GM19351 (cell line): ENCODE data around the gene NKD1.

ENCODE experiments used
- ATAC-seq: cut with Tn5 transposase; IDR thresholded peaks from one replicate; pipeline ENCODE4 v1.9.1; 2021; ENCODE audit warnings: mild to moderate bottlenecking, moderate library complexity; ENCODE audit not compliant: unreplicated experiment

The NKD1 gene

DNA sequence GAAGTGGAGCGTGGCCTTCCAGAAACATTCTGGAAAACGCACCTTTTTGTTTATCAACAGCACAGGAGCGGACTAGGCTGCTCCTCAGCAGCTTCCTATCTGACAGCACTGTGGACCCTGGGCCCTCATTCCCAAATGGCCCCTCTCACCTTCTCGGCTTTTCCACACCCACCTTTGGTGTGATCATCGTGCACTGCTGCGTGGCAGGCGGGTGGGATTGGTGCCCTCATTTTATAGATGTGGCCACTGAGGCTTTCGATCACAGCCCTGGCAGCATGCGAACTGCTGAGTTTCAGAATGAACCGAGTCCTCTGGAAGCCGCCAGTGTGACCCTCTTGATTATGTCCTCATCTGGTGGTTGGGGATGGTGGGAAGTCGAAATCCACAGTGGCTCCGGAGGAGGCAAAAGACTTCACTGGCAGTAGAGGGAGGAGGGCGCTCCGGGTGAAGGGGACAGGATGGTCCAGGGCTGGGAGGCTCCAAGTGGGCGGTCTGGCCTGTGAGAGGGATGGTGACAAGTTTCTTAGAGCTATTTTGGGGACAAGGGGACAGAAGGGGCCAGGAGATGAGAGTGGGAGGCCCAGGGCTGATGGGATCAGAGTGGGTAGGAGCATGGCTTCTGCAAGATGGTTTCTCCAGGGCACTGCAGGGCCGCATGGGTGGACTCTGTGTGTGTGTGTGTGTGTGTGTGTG, 49.5 kb downstream of the NKD1 start:
- ATAC-seq = no peak

DNA sequence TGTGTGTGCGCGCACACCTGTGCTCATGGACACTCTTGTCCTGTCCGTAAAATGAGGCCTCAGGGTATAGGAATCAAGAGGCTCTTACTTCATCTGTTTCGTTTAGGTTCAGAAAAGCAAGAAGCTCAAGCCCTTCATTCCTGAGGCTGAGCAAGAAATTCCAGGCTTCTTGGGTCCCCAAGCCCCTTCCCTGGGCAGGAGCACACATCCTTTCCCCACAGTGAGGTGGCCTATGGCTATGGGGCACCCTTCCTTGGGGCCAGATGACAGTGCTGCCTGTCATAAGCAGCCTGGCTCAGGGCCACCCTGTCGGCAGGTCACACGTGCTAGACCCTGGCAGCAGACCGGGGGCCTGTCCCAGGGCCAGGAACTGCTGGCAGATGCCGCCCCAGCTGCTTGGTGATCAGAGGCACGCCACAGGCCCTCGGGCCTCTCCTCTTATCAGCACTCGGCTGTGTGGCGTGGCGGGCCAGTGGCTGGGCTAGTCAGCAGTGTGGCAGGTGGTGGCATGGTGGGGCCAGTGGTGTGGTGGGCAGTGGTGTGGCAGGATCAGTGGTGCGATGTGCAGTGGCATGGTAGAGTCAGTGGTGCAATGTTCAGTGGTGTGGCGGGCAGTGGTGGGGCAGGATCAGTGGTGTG, 50.2 kb downstream of the NKD1 start:
- no peak for ATAC-seq

DNA sequence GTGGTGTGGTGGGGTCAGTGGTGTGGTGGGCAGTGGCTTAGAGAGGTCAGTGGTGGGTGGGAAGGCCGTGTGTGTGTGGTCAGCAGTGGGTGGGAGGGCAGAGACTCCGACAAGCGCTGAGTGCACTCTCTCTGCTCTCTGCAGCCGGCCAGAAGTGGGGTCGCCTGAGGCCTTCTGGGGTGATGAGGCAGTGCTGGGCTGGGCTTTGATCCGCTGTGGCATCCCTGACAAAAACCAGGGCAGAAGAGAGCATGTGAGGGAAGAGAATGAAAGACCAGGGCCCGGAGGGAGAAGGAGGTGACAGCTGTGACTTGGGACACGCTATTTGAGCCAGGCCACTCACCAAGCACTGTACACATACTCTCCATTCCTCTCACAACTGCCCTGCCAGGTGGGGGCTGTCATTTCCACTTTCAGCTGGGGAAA, 50.8 kb downstream of the NKD1 start:
- ATAC-seq = no peak

DNA sequence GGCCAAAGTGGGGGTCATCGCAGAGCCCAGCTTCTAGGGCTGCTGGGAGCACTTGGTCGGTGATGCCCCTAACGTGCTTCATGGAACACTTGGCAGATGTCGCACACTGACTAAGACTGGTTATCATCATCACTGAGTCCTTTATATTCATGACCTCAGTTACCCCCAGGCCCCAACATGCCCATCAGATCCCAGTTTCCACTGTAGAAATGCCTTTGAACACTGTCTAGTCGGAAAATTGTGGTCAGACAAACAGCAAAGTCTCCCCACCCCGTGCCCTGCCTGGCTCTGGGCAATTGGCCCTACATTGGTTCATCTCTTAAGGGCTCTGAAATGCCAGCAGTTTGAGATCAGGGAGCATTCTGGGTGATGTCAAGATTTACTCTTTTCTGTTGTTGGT, 51.3 kb downstream of the NKD1 start:
- no peak for ATAC-seq

DNA sequence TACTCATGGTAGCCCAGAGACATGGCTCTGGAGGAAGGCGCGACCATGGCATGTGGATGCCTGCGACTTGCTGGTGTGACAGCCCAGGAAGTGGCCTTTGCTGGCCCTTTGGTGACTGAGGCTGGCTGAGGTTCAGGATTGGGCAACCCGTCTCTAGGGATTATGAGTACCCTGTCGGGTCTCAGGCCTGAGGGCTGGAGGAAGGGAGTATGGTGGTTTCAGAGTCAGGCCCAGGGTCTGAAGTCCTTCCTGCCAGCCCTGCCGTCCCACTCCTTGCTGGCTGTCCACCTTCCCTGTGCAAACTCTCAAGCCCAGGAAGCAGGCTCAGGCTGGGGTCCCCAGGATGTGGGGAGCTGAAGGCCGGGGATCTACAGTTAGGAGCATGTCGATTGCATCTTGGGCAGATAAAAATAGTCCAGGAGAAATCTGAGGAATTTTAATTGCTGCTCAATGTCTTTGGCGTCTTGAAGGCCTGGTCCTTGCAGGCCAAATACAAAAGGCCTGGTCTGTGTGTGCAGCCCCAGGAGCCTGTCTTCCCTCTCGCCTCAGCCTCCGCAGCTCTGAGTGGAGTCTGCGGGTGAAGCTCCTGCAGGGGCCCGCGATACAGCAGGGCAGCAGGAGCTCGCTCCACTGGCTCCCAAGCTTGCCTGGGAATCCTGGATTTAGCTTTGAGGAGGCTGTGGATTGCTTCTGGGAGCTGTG, 52.5 kb downstream of the NKD1 start:
- no peak for ATAC-seq

DNA sequence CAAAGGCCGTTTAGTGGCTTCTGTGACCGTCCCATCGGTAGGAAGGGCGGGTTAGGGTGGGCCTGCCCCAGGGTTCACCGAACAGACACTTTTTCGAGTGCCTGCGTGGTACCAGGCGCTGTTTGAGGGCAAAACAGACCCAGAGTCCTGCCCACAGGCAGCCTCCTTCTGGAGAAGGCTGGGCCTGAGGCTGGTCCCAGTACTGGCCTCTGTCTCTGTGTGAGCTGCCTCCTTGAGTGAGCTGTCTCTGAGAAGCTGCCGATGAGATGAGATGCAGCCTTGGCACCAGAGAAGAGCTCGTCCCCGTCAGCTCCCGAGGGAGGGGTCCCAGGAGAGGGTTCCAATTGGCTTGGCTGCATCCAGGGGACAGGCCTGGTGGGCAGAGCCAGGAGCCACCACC, 53.1 kb downstream of the NKD1 start:
- ATAC-seq = no peak

DNA sequence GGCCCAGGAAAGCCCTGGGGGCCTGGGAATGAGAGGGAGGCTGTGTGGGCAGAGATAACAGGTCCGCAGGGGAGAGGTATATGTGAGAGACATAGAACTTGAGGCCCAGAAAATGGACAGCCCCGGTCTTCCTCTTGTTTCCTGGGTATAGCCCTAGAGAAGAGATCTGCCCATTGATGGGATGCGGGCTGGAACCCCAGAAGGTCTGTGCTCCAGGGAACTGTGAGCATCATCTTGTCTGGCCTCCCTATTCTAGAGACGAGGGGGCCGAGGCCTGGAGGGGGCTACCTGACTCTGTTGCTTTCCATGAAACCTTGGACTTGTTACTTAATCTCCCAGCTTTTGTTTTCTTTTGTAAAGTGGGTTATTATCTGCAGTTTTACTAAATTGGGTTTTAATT, 53.9 kb downstream of the NKD1 start:
- ATAC-seq = no peak

DNA sequence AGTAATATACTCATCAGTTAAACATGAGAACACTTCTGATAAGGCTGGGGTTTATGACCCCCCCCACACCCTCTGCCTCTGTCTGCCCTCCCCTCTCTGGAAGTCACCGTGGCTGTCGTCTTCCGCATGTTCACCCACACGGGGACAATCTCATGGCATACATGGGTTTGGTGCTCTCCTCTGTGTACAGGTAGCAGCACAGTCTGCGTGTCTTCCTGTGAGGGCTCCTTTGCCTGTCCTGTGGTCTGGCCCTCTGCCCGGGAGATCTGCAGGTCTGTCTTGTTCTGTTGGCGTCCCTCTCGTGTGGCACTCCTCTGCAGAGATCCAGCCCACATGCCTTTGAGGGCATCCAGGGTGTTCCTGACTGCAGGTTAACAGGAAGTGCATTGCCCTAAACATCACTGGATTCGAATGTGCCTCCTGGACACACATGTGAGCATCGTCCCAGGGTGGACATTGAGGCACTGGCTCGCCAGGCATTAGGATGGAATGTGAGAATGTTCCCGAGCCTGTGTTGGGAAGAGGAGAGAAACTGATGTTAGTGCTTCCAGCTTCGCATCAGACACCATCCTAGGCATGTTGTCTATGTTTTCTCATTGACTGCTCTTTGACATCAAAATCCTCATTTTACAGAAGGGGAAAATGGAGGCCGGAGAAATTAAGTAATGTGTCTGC, 54.5 kb downstream of the NKD1 start:
- ATAC-seq = no peak

DNA sequence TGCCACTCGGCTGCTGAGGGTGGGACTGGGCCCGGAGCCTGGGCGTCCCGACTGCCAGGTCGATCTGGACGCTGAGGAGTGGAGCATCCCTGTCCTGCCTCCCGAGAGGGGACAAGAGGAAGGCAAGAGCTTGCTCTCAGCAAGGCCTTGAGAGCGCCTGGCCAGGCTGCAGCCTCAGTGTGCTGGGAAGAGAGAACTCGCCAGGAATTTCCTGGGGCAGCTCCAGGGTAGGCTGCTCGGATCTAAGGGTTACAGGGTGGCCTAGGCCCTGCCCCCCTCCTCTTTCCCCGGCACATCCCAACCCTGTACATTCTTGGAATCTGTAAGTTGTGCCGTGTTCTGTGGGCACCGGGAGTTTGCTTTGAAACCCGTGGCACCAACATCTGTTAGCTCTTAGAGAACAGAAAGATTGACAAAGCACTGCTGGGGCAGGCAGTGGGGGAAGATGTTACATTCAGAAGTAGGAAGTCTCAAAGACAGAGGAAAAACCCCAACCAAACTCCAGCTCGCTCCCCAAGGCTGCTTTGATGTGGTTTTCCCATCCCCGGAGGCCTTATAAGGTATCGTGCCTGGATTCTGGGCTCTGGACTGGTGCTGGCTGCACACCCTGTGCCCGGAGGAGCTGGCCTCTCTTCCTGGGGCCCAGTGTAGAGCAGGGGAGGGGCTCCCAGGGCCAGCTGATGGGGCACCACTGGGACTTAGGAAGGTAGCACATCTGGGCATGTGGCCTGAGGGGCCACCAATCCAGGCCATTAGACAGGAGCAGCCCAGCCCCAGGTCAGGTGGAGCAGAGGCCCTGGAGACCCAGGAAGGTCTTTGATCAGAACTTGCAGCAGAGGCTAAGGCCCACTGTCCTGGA, 55.2 kb downstream of the NKD1 start:
- no peak for ATAC-seq

DNA sequence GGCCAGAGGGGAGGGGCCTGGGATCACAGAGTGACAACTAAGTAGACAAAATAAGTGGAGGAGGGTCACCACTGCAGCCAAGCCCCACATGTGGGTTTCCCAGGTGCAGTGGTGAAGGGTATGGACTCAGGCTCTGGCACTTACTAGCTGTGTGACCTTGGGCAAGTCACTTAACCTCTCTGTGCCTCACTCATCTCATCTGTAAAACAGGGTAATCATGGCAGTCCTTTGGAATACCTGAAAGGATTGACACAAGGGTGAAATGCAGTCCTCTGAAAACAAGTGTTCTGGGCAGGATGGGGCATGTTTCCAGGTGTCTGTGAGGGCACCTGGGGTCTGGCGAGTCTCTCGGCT, 55.8 kb downstream of the NKD1 start:
- ATAC-seq = no peak

DNA sequence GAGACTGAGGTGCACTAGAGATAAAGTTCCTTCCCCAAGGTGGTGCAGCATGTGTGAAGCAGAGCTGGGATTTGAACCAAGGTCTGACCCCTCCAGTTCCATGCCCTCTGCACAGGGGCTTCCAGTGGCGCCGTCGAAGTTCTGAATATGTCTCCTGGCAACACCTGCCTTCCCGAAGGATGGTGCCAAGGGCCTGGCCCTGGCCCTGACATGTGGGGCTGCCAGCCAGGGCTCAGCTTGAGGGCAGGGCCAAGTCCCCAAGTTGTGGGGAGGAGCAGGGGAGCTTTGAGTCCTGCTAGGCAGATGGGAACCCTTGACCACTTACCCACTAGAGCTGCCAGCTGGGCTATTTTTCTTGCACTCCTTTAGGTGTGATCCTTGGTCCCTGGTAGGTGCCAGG, 56.4 kb downstream of the NKD1 start:
- ATAC-seq = no peak

DNA sequence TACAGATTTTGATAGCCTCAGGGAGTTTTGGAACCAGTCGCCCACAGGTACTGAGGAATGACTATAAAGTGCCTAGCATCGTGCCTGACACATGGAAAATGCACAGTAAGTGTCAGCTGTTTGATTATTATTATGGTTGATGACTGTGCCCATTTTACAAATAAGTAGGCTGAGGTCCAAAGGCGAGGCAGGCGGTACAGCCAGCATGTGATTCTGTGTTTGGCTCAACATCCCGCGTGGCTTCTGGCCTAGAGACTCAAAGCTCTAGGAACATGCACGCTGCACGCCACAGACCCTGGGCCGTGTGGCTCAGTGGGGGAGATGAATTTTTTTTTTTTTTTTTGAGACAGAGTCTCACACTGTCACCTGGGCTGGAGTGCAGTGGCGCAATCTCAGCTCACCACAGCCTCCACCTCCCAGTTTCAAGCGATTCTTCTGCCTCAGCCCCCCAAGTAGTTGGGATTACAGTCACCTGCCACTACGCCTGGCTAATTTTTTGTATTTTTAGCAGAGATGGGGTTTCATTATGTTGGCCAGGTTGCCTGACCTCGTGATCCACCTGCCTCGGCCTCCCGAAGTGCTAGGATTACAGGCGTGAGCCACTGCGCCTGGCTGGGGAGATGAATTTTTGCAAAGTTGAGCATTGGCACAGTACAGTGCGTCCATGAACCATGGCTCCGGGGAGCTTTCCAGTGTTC, 57.7 kb downstream of the NKD1 start:
- no peak for ATAC-seq

DNA sequence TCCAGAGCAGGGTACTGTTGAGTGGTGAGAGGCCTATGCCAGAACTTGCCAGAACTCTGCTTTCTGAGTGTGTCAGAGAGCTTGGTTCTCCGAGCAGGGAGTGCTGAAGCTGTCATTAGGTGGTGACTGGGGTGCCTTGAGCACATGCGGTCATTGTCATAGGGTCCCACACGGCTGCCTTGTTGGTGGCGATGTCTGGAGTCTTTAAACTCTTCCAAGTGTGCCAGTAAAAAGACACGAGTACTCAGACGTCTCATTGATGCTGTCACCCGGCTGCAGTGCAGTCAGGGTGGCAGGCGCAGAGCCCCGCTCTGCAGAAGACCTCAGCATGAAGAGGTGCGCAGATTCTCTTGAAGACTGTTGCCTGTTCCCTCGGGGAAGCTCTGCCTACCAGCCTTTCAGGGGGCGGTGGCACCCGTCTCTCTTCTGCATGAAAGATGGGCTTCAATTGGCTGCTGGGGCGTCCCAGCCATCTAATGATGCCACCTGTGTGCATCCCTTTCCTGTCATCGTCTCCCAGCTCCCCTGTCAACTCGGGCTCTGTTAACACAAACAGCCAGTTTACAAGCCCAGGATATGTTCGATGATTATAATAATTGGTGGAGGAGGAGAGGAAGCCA, 58.3 kb downstream of the NKD1 start:
- ATAC-seq = no peak

DNA sequence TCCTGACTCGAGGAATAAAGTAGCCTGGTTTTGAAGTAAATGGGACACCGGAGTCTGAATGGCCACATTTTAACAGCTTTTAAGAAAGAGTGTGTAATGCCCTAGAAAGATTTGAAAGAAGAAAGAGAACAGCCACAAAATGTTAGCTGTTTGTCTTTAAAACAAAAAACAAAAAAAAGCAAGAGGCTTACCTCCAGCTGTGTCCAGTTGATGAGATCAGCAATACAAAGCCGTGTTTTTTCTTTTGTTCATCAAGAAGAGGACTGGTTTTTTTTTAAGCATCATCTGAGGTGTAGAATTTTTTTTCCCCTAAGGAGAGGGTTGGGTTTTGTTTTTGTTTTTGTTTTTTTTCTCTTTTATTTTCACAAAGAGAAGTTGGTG, 58.8 kb downstream of the NKD1 start:
- ATAC-seq = no peak

DNA sequence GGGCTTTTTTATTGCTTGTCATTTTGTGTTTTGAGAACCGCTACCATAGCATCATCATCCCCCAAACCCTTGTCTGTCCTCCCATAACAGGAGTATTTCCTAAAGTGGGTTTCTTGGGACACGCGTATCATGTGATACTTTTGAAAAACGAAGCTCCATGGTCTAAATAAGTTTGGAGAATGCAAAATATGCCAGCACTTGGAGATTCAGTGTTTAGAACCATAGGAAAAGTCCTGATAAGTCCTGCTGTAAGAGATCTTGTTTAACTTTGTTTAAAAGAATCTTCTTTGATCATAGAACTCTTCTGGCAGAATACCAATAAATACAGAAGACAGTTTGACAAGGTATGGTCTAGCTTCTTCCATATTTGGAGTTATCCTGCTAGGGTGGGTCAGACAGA, 59.3 kb downstream of the NKD1 start:
- no peak for ATAC-seq

DNA sequence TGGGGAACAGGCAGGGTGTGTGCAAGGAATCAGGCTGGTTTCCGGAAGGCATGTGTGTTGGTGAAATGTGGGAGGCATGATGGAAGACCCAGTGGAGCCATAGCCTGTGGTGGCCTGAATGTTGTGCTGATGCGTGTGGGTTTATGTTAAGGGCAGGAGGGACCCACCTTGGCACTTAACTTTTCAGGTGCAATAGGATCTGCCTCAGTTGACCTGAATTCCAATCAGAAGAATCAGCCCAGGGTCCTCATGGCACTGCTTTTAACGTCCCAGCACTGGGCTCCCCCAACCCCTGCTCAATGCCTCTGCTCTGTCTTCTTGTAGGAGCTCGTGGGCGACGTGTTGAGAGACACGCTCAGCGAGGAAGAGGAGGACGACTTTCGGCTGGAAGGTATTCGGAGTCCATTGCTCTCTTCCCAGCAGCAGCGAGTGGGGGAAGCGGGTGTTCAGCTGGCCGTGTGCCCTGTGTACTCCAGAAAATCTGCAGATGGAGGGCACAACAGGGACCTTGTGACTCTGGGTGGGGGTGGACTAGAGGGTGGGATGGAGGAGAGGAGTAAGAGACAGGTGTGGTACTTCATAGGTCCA, 59.9 kb downstream of the NKD1 start:
- ATAC-seq = no peak

DNA sequence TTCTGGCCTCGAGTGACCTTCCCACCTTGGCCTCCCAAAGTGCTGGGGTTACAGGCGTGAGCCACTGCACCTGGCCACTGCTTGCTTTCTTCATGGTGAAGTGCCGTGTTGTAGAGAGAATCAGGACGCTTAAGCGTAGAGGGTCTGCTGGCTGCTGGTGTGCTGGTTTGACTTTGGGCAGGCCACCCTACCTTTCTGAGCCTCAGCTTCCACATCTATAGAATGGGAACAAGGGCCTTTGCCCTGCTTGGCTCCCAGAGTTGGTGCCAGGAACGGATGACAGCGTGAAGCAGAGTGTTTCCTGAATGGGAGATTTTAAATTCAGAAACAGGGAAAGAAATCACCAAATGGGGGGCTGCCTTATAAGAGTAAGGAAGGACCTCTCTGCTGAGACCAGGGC, 60.9 kb downstream of the NKD1 start:
- no peak for ATAC-seq

DNA sequence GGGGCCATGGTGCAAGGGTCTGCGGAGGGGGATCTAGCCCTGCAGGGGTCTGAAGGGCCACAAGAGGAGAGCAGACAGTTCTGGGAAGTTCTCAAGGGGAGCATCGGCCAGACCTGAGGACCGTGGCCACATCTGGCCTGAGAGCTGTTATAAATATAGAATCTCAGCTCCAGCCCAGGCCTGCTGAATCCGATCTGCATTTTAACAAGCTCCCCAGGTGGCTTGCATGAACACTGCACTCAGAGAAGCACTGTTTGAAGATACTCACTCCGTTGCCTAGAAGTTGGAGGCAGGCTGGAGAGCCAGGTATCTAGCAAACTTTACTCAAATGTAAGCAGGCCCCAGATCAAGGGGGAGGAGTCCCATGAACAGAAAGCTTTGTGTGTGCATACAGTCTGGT, 61.3 kb downstream of the NKD1 start:
- no peak for ATAC-seq
